Measurements from ENCODE around the gene EOGT. TPM values are rescaled to one million over a fixed set of nuclear protein-coding genes. Genes with fewer than 3 reads are reported as not detected.

Gene EOGT
- total RNA-seq, 1 experiment from 2014 or later: 4.6 TPM

DNA sequence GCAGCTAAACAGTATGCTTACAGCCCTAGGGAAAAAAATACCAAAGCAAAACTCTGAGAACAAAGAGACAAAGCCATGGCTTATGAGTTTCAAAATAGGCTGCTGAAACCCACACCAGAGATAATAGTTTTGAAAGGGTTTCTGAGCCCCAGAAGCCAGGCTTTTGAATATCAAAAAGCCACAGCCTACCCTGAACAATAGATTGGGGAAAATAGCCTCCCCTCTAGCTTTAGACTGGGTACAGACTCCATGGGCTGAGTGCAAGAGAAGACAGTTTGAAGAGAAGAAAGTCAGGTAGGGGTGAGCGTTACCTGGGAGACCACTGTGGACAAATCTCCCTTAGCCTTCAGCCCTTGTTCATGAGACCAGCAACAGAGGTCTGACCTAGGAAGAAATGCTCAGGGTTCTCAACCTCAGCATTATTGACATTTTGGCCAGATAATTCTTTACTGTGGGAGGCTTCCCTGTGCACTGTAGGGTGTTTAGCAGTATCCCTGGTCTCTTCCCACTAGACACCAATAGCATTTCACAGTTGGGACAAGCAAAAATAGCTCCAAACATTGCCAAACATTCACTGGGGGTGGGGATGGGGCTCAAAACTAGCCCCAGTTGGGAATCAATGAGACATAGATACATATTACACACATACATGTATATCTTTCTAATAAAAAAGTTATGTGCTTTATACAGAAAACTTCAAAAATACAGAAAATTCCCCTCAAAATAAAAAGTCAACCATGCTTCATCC, 69.6 kb downstream of the EOGT start:
- DNase-seq (ENCODE audit: low spot score): no peak
- BruUV-seq (replicated peaks): no TSS peak
- Histone ChIP-seq H3K36me3 (ENCODE audit: insufficient read depth, low read length, poor library complexity, severe bottlenecking) (no peaks in the 10 kb centered on the region), H3K9me3 (ENCODE audit: low read depth, low read length, poor library complexity, severe bottlenecking) (no peaks in the 10 kb centered on the region), H3K4me1 (ENCODE audit: insufficient read depth, low read length, poor library complexity, severe bottlenecking) (no peaks in the 10 kb centered on the region), H3K4me3 (ENCODE audit: low read depth, low read length, poor library complexity, severe bottlenecking) (no peak overlapping the region), H3K27ac (ENCODE audit: low read depth, low read length, poor library complexity, severe bottlenecking) (no peak overlapping the region), H3K27me3 (replicated peaks; ENCODE audit: insufficient read depth, low read depth, low read length, poor library complexity) (no peaks in the 10 kb centered on the region)
- ChIA-PET CTCF (no interaction called here), POLR2A (ENCODE audit: low non-redundant PET) (no interaction called here)
- TF ChIP-seq EZH2 (IDR thresholded peaks at IDR 0.05; ENCODE audit: borderline replicate concordance, low read depth, low read length, poor library complexity, severe bottlenecking) (no peak), CTCF (conservative IDR thresholded peaks at IDR 0.05; ENCODE audit: low read depth, low read length) (no peak)
- intact Hi-C loops (cut with micrococcal nuclease; ENCODE audit: unreplicated experiment): no loop called here

DNA sequence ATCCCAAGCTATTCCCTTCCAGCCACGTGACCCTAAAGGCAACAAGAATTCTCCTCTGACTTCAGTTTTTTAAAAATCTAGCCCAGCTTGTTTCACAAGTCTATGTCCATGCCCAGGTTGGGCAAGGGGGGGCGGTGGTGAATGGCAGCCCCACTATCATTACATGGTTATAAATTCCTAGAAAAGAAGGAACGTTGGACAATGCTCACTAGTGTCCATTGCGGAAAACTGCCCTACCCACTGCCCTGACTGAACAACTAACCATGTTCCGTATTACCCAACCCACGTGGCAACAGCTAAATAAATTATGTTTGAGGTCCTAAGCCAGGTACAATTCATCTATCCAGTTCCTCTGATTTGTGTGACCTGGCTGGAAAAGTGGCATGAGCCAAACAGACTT, 72.4 kb downstream of the EOGT start:
- Histone ChIP-seq H3K36me3 (ENCODE audit: insufficient read depth, low read length, poor library complexity, severe bottlenecking) (no peaks in the 10 kb centered on the region), H3K4me3 (ENCODE audit: low read depth, low read length, poor library complexity, severe bottlenecking) (no peak overlapping the region), H3K27me3 (replicated peaks; ENCODE audit: insufficient read depth, low read depth, low read length, poor library complexity) (no peaks in the 10 kb centered on the region), H3K9me3 (ENCODE audit: low read depth, low read length, poor library complexity, severe bottlenecking) (no peaks in the 10 kb centered on the region), H3K27ac (ENCODE audit: low read depth, low read length, poor library complexity, severe bottlenecking) (no peak overlapping the region), H3K4me1 (ENCODE audit: insufficient read depth, low read length, poor library complexity, severe bottlenecking) (no peaks in the 10 kb centered on the region)
- TF ChIP-seq EZH2 (IDR thresholded peaks at IDR 0.05; ENCODE audit: borderline replicate concordance, low read depth, low read length, poor library complexity, severe bottlenecking) (no peak), CTCF (conservative IDR thresholded peaks at IDR 0.05; ENCODE audit: low read depth, low read length) (no peak)
- DNase-seq (ENCODE audit: low spot score): no peak
- intact Hi-C loops (cut with micrococcal nuclease; ENCODE audit: unreplicated experiment): no loop called here
- ChIA-PET POLR2A (ENCODE audit: low non-redundant PET) (no interaction called here), CTCF (no interaction called here)
- no TSS peak for BruUV-seq (replicated peaks)

DNA sequence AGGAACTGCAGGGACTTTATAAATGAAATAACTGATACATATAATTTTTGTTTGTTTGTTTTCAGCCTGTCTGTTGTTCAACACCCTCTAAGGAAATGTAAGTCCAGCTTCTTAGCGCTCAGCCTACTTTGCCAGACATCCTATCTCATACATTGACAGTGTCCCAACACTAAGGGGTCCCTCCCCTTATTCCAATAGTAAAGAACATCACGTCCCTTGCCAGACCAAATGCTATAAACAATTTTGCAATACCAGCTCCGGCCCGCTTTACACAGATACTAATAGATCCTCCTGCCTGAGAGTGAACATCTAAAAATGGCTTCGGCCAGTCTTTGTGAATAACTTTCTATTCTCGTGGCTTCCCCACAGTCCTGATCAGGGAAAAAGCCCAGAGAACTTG, 76.6 kb downstream of the EOGT start:
- intact Hi-C loops (cut with micrococcal nuclease; ENCODE audit: unreplicated experiment): no loop called here
- DNase-seq (ENCODE audit: low spot score): no peak
- Histone ChIP-seq H3K36me3 (ENCODE audit: insufficient read depth, low read length, poor library complexity, severe bottlenecking) (no peaks in the 10 kb centered on the region), H3K4me3 (ENCODE audit: low read depth, low read length, poor library complexity, severe bottlenecking) (no peak overlapping the region), H3K9me3 (ENCODE audit: low read depth, low read length, poor library complexity, severe bottlenecking) (no peaks in the 10 kb centered on the region), H3K27ac (ENCODE audit: low read depth, low read length, poor library complexity, severe bottlenecking) (no peak overlapping the region), H3K27me3 (replicated peaks; ENCODE audit: insufficient read depth, low read depth, low read length, poor library complexity) (peaks cover 16% of the 10 kb centered on the region), H3K4me1 (ENCODE audit: insufficient read depth, low read length, poor library complexity, severe bottlenecking) (no peaks in the 10 kb centered on the region)
- BruUV-seq (replicated peaks): no TSS peak
- TF ChIP-seq EZH2 (IDR thresholded peaks at IDR 0.05; ENCODE audit: borderline replicate concordance, low read depth, low read length, poor library complexity, severe bottlenecking): no peak
- no peak for TF ChIP-seq CTCF (conservative IDR thresholded peaks at IDR 0.05; ENCODE audit: low read depth, low read length)
- CTCF ChIA-PET: no interaction called here
- POLR2A ChIA-PET (ENCODE audit: low non-redundant PET): no interaction called here
